WTC11 (cell line): ENCODE measurements around the gene CACNB4.

Experiments used
- NR3C1 ChIP-seq: sonication (generic); formaldehyde crosslinking; conservative IDR thresholded peaks from 2 replicates; pipeline ENCODE4 v1.8.1; 2023; ENCODE audit warnings: low read depth, mild to moderate bottlenecking, missing genetic modification reagents
- SP1 ChIP-seq: sonication (generic); formaldehyde crosslinking; conservative IDR thresholded peaks from 2 replicates; pipeline ENCODE4 v1.8.1; 2022; ENCODE audit warnings: missing genetic modification reagents
- ZNF121 ChIP-seq: sonication (generic); formaldehyde crosslinking; IDR thresholded peaks from 2 replicates; pipeline ENCODE4 v1.8.0; 2023; ENCODE audit warnings: missing genetic modification reagents
- ZNF138 ChIP-seq: sonication (generic); formaldehyde crosslinking; conservative IDR thresholded peaks from 2 replicates; pipeline ENCODE4 v1.8.1; 2022; ENCODE audit warnings: mild to moderate bottlenecking, moderate library complexity, missing genetic modification reagents
- TF ChIP-seq, protein P1 (sequence below): sonication (generic); formaldehyde crosslinking; conservative IDR thresholded peaks from 2 replicates; pipeline ENCODE4 v1.8.1; 2022; ENCODE audit warnings: mild to moderate bottlenecking, missing genetic modification reagents
- TF ChIP-seq, protein P2 (sequence below): sonication (generic); formaldehyde crosslinking; IDR thresholded peaks from 2 replicates; pipeline ENCODE4 v1.8.1; 2022; ENCODE audit warnings: mild to moderate bottlenecking, moderate library complexity, missing genetic modification reagents
- TF ChIP-seq, protein P3 (sequence below): sonication (generic); formaldehyde crosslinking; IDR thresholded peaks from 2 replicates; pipeline ENCODE4 v1.8.1; 2023; ENCODE audit warnings: mild to moderate bottlenecking, moderate library complexity, missing genetic modification reagents
- TF ChIP-seq, protein P4 (sequence below): sonication (generic); formaldehyde crosslinking; IDR thresholded peaks from 2 replicates; pipeline ENCODE4 v1.8.0; 2022; ENCODE audit warnings: mild to moderate bottlenecking, missing genetic modification reagents
- TF ChIP-seq, protein P5 (sequence below): sonication (generic); formaldehyde crosslinking; IDR thresholded peaks from 2 replicates; pipeline ENCODE4 v1.8.1; 2022; ENCODE audit warnings: missing genetic modification reagents, borderline replicate concordance
- TF ChIP-seq, protein P6 (sequence below): sonication (generic); formaldehyde crosslinking; IDR thresholded peaks from 2 replicates; pipeline ENCODE4 v1.8.1; 2022; ENCODE audit warnings: low read depth, missing genetic modification reagents, borderline replicate concordance
- TF ChIP-seq, protein P7 (sequence below): fragments of 200-600 bp; IDR thresholded peaks from 2 replicates; pipeline ENCODE4 v1.8.0; 2022; ENCODE audit warnings: antibody characterized with exemption
- TF ChIP-seq, protein P8 (sequence below): sonication (generic); formaldehyde crosslinking; conservative IDR thresholded peaks from 2 replicates; pipeline ENCODE4 v1.8.1; 2023; ENCODE audit warnings: mild to moderate bottlenecking, low read depth, missing genetic modification reagents, moderate library complexity
- TF ChIP-seq, protein P9 (sequence below): sonication (generic); formaldehyde crosslinking; IDR thresholded peaks from 2 replicates; pipeline ENCODE4 v1.8.0; 2023; ENCODE audit warnings: mild to moderate bottlenecking, missing genetic modification reagents

DNA sequence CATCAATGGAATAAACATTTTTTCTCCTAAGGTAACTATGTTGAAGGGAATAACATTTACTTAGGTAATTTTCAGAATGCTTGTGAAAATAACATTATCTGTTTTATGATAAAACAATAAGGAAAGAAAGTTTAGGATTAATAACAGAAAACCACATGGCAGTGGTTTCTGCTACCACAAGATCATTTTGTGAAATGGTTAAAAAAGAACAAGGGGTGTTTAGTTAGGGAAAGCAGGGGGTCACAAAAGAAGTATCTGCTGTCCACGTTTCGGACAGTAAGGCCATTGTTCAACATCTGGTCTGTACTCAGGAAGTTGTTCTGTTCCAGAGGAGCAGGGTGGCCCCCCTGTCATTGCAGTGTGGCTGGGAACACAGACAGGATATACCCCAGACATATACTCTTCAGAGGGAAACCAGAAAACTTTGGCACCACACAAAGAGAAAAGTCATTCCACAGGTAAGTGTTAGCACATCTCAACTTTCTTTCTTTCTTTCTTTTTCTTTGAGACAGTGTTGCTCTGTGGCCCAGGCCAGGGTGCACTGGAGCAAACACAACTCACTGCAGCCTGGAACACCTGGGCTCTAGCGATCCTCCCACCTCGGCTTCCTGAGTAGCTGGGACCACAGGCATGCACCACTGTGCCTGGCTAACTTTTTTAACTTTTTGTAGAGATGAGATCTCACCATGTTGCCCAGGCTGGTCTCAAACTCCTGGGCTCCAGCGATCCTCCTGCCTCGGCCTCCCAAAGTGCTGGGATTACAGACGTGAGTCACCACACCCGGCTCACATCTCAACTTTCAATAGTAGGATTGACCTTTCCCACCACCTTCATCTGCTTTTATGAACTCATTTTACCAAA lies 255.8 kb downstream of the CACNB4 start:
- TF ChIP-seq, protein P1, sequence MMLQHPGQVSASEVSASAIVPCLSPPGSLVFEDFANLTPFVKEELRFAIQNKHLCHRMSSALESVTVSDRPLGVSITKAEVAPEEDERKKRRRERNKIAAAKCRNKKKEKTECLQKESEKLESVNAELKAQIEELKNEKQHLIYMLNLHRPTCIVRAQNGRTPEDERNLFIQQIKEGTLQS (CRISPR knock-in tag), result no peak
- TF ChIP-seq, protein P2, sequence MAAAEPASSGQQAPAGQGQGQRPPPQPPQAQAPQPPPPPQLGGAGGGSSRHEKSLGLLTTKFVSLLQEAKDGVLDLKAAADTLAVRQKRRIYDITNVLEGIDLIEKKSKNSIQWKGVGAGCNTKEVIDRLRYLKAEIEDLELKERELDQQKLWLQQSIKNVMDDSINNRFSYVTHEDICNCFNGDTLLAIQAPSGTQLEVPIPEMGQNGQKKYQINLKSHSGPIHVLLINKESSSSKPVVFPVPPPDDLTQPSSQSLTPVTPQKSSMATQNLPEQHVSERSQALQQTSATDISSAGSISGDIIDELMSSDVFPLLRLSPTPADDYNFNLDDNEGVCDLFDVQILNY (CRISPR knock-in tag), result no peak
- TF ChIP-seq, protein P3, sequence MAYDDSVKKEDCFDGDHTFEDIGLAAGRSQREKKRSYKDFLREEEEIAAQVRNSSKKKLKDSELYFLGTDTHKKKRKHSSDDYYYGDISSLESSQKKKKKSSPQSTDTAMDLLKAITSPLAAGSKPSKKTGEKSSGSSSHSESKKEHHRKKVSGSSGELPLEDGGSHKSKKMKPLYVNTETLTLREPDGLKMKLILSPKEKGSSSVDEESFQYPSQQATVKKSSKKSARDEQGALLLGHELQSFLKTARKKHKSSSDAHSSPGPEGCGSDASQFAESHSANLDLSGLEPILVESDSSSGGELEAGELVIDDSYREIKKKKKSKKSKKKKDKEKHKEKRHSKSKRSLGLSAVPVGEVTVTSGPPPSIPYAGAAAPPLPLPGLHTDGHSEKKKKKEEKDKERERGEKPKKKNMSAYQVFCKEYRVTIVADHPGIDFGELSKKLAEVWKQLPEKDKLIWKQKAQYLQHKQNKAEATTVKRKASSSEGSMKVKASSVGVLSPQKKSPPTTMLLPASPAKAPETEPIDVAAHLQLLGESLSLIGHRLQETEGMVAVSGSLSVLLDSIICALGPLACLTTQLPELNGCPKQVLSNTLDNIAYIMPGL (CRISPR knock-in tag), result no peak
- TF ChIP-seq, protein P4, sequence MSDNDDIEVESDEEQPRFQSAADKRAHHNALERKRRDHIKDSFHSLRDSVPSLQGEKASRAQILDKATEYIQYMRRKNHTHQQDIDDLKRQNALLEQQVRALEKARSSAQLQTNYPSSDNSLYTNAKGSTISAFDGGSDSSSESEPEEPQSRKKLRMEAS (CRISPR knock-in tag), result no peak
- TF ChIP-seq ZNF138 (no peak), NR3C1 (CRISPR knock-in tag) (no peak), ZNF121 (no peak), SP1 (CRISPR knock-in tag) (no peak)
- TF ChIP-seq, protein P5, sequence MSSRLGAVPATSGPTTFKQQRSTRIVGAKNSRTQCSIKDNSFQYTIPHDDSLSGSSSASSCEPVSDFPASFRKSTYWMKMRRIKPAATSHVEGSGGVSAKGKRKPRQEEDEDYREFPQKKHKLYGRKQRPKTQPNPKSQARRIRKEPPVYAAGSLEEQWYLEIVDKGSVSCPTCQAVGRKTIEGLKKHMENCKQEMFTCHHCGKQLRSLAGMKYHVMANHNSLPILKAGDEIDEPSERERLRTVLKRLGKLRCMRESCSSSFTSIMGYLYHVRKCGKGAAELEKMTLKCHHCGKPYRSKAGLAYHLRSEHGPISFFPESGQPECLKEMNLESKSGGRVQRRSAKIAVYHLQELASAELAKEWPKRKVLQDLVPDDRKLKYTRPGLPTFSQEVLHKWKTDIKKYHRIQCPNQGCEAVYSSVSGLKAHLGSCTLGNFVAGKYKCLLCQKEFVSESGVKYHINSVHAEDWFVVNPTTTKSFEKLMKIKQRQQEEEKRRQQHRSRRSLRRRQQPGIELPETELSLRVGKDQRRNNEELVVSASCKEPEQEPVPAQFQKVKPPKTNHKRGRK, result no peak
- TF ChIP-seq, protein P6, sequence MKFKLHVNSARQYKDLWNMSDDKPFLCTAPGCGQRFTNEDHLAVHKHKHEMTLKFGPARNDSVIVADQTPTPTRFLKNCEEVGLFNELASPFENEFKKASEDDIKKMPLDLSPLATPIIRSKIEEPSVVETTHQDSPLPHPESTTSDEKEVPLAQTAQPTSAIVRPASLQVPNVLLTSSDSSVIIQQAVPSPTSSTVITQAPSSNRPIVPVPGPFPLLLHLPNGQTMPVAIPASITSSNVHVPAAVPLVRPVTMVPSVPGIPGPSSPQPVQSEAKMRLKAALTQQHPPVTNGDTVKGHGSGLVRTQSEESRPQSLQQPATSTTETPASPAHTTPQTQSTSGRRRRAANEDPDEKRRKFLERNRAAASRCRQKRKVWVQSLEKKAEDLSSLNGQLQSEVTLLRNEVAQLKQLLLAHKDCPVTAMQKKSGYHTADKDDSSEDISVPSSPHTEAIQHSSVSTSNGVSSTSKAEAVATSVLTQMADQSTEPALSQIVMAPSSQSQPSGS (CRISPR knock-in tag), result no peak
- TF ChIP-seq, protein P7, sequence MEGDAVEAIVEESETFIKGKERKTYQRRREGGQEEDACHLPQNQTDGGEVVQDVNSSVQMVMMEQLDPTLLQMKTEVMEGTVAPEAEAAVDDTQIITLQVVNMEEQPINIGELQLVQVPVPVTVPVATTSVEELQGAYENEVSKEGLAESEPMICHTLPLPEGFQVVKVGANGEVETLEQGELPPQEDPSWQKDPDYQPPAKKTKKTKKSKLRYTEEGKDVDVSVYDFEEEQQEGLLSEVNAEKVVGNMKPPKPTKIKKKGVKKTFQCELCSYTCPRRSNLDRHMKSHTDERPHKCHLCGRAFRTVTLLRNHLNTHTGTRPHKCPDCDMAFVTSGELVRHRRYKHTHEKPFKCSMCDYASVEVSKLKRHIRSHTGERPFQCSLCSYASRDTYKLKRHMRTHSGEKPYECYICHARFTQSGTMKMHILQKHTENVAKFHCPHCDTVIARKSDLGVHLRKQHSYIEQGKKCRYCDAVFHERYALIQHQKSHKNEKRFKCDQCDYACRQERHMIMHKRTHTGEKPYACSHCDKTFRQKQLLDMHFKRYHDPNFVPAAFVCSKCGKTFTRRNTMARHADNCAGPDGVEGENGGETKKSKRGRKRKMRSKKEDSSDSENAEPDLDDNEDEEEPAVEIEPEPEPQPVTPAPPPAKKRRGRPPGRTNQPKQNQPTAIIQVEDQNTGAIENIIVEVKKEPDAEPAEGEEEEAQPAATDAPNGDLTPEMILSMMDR, result no peak
- TF ChIP-seq, protein P8, sequence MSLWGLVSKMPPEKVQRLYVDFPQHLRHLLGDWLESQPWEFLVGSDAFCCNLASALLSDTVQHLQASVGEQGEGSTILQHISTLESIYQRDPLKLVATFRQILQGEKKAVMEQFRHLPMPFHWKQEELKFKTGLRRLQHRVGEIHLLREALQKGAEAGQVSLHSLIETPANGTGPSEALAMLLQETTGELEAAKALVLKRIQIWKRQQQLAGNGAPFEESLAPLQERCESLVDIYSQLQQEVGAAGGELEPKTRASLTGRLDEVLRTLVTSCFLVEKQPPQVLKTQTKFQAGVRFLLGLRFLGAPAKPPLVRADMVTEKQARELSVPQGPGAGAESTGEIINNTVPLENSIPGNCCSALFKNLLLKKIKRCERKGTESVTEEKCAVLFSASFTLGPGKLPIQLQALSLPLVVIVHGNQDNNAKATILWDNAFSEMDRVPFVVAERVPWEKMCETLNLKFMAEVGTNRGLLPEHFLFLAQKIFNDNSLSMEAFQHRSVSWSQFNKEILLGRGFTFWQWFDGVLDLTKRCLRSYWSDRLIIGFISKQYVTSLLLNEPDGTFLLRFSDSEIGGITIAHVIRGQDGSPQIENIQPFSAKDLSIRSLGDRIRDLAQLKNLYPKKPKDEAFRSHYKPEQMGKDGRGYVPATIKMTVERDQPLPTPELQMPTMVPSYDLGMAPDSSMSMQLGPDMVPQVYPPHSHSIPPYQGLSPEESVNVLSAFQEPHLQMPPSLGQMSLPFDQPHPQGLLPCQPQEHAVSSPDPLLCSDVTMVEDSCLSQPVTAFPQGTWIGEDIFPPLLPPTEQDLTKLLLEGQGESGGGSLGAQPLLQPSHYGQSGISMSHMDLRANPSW (CRISPR knock-in tag), result no peak
- TF ChIP-seq, protein P9, sequence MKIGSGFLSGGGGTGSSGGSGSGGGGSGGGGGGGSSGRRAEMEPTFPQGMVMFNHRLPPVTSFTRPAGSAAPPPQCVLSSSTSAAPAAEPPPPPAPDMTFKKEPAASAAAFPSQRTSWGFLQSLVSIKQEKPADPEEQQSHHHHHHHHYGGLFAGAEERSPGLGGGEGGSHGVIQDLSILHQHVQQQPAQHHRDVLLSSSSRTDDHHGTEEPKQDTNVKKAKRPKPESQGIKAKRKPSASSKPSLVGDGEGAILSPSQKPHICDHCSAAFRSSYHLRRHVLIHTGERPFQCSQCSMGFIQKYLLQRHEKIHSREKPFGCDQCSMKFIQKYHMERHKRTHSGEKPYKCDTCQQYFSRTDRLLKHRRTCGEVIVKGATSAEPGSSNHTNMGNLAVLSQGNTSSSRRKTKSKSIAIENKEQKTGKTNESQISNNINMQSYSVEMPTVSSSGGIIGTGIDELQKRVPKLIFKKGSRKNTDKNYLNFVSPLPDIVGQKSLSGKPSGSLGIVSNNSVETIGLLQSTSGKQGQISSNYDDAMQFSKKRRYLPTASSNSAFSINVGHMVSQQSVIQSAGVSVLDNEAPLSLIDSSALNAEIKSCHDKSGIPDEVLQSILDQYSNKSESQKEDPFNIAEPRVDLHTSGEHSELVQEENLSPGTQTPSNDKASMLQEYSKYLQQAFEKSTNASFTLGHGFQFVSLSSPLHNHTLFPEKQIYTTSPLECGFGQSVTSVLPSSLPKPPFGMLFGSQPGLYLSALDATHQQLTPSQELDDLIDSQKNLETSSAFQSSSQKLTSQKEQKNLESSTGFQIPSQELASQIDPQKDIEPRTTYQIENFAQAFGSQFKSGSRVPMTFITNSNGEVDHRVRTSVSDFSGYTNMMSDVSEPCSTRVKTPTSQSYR (CRISPR knock-in tag), result no peak
